Measurements from ENCODE around the gene RUSC1. TPM values are rescaled to one million over a fixed set of nuclear protein-coding genes. Genes with fewer than 3 reads are reported as not detected.
A peak's percentile ranks its signal among the peaks of the same experiment; 100 is the strongest.

Gene RUSC1
- total RNA-seq, 1 donor from 2014 or later = 37.3 TPM

DNA sequence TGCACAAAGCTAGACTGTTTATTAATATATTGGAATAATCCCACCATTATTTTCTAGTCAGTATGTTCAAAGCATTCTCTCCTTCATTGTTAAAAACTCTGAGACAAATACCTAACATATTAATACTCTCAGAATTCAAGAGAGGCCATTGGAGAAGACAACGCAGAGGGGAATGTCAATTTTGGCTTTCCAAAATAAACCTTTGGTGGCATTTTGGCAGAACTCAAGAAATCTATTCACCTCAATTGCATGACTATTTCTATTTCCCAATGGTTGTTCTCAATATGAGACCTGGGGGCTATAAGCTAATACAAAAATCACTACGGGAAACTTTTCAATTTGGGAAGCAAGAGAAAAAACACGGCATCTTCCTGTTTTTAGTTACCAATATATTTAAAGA is 58.5 kb downstream of the RUSC1 start:
- no peak for DNase-seq (ENCODE audit: low spot score, unreplicated experiment)
- Mint-ChIP-seq H3K4me3 (ENCODE audit: low read depth) (no peak overlapping the region), H3K36me3 (ENCODE audit: insufficient read depth) (peaks cover 24% of the 10 kb centered on the region), H3K27me3 (no peaks in the 10 kb centered on the region), H3K9me3 (ENCODE audit: low read depth) (no peaks in the 10 kb centered on the region), H3K27ac (no peak overlapping the region), H3K4me1 (ENCODE audit: low read depth) (peaks cover 6% of the 10 kb centered on the region)
- TF ChIP-seq, protein P1, sequence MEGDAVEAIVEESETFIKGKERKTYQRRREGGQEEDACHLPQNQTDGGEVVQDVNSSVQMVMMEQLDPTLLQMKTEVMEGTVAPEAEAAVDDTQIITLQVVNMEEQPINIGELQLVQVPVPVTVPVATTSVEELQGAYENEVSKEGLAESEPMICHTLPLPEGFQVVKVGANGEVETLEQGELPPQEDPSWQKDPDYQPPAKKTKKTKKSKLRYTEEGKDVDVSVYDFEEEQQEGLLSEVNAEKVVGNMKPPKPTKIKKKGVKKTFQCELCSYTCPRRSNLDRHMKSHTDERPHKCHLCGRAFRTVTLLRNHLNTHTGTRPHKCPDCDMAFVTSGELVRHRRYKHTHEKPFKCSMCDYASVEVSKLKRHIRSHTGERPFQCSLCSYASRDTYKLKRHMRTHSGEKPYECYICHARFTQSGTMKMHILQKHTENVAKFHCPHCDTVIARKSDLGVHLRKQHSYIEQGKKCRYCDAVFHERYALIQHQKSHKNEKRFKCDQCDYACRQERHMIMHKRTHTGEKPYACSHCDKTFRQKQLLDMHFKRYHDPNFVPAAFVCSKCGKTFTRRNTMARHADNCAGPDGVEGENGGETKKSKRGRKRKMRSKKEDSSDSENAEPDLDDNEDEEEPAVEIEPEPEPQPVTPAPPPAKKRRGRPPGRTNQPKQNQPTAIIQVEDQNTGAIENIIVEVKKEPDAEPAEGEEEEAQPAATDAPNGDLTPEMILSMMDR (IDR thresholded peaks at IDR 0.05; ENCODE audit: unreplicated experiment) = no peak

DNA sequence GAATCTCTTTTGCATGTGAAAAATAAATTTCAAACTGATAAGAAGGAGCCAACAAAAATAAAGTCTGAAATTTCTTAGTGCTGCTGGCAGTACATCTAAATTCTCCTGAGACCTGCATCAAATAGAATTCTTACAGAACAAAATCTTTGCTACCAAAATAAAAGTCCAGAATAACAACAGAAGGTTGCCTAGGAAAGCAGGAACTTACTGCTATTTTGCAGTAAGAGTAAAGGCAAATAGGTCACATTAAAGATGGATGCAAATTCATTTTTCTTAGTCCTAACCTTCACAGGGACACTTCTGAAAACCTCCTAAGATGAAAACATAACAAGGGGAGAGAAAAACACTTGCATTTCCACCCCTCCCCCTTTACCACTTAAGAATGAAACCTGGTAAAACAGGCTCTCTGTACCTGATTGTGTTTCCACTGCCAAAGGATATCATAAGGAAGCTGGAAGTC is 59.0 kb downstream of the RUSC1 start:
- no peaks in the 10 kb centered on the region for H3K27me3 Mint-ChIP-seq
- peak overlapping the region; percentile 77 for H3K27ac Mint-ChIP-seq
- H3K36me3 Mint-ChIP-seq (ENCODE audit: insufficient read depth) = peaks cover 22% of the 10 kb centered on the region
- TF ChIP-seq, protein P1 (IDR thresholded peaks at IDR 0.05; ENCODE audit: unreplicated experiment) = no peak
- peaks cover 6% of the 10 kb centered on the region for H3K4me1 Mint-ChIP-seq (ENCODE audit: low read depth)
- no peak overlapping the region for H3K4me3 Mint-ChIP-seq (ENCODE audit: low read depth)
- no peak for DNase-seq (ENCODE audit: low spot score, unreplicated experiment)
- no peaks in the 10 kb centered on the region for H3K9me3 Mint-ChIP-seq (ENCODE audit: low read depth)

Small RNAs within 50 kb of the gene (microRNA-seq; reads per million reads assigned to microRNA genes)
- not detected for gene MIR555 (ENCODE audit: borderline number of aligned reads, unreplicated experiment)

Other genes with a start within 250 kb of the RUSC1 start
- gene EFNA3, start 242.1 kb upstream of the RUSC1 start, total RNA-seq = 9.0 and 10.5 TPM in 2 replicates
- 22.1 and 22.2 TPM in 2 replicates for gene EFNA1, start 193.0 kb upstream of the RUSC1 start, total RNA-seq
- gene SLC50A1, start 185.0 kb upstream of the RUSC1 start, total RNA-seq = 33.3 and 35.5 TPM in 2 replicates
- gene DPM3, start 180.4 kb upstream of the RUSC1 start, total RNA-seq = 45.6 and 49.3 TPM in 2 replicates
- 146 and 149 TPM in 2 replicates for gene KRTCAP2, start 147.6 kb upstream of the RUSC1 start, total RNA-seq
- gene TRIM46, start 147.0 kb upstream of the RUSC1 start, total RNA-seq = 21.1 and 25.7 TPM in 2 replicates
- 46.0 and 52.2 TPM in 2 replicates for gene THBS3, start 113.0 kb upstream of the RUSC1 start, total RNA-seq
- 38.1 and 38.7 TPM in 2 replicates for gene MTX1, start 112.2 kb upstream of the RUSC1 start, total RNA-seq
- 58.4 and 59.0 TPM in 2 replicates for gene ENTREP3, start 65.4 kb upstream of the RUSC1 start, total RNA-seq
- gene SCAMP3, start 58.5 kb upstream of the RUSC1 start, total RNA-seq = 53.1 and 57.1 TPM in 2 replicates
- gene CLK2, start 47.4 kb upstream of the RUSC1 start, total RNA-seq = 102 and 106 TPM in 2 replicates
- gene HCN3, start 43.4 kb upstream of the RUSC1 start, total RNA-seq = 13.6 and 15.6 TPM in 2 replicates
- 0.16 and 0.57 TPM in 2 replicates for gene PKLR, start 19.5 kb upstream of the RUSC1 start, total RNA-seq
- 232 and 261 TPM in 2 replicates for gene FDPS, start 12.0 kb upstream of the RUSC1 start, total RNA-seq
- gene ASH1L, start 241.9 kb downstream of the RUSC1 start, total RNA-seq = 49.7 and 51.3 TPM in 2 replicates

Measured in progenitor cell of endocrine pancreas (in vitro differentiated cells).